Non-pigmented ciliary epithelial cell (primary cell): ENCODE measurements around the gene SHF.
"Not testable (repeated sequence)": the region's sequence is repeated elsewhere in the genome, so short reads cannot be mapped to it uniquely, and the experiment has no call there.

Source experiments
- DNase-seq: peaks from one replicate; pipeline ENCODE4 v3.0.0-alpha.2; 2010; ENCODE audit warnings: low read depth

The SHF gene

DNA sequence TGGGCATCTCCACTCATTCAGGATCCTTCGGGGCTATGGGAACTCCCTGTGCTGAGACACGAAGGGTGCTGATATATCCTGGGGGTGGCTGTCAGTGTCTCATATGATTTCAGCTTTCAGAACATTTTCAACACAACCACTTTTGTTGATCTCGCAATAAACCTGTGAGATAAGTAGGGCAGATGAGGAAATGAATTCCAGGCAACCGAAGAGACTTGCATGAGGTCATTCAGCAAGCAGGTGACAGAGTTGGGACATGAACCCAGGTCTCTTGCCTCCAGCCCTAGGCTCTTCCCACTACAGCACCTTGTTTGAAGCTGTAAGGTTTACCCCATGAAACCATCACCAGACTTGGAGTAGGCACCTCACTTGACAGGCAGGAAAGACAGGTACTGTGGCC is 41.4 kb downstream of the SHF start:
- no peak for DNase-seq

DNA sequence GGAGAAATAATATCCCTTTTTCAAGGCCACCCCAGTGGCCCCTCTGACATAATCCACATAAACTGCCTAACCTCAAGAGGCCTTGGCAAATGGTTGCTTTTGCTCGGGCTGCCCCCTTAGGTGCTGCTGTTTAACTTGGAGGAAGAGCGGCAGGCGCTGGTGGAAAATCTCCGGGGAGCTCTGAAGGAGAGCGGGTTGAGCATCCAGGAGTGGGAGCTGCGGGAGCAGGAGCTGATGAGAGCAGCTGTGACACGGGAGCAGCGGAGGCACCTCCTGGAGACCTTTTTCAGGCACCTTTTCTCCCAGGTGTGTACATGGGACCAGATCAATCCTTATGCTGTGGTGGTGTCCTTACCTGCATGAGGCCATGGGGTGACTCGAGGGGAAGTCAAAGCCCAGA is 43.0 kb downstream of the SHF start:
- DNase-seq, result no peak

DNA sequence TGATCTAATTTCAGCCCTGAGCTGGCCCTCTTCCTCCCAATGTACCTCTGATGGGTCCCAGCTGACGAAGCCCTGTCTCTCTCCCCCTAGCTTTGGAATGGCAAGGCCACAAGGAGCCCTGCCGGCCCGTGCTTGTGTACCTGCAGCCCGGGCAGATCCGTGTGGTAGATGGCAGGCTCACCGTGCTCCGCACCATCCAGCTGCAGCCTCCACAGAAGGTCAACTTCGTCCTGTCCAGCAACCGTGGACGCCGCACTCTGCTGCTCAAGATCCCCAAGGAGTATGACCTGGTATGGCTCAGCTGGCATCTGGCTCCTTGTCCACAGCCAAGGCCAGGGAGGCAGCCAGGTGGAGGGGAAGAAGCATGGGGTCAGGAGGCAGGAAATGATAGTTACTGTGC is 43.8 kb downstream of the SHF start:
- no peak for DNase-seq

DNA sequence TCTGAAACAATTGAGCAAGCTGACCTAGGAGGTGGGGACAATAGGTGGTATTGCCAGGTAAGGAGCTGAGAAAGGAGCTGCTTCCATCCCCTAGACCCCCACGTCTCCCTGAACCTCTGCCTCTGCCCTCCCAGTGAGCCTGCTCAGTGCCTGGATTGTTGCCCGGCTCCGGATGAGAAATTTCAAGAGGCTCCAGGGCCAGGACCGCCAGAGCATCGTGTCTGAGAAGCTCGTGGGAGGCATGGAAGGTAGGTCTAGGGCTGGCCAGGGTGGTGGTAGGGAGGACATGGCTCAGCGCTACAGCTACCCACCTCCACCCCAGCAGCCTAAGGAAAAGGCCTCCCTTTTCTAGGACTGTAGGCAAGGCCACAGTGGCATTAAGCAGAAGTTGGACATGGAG is 44.7 kb downstream of the SHF start:
- DNase-seq, result no peak

DNA sequence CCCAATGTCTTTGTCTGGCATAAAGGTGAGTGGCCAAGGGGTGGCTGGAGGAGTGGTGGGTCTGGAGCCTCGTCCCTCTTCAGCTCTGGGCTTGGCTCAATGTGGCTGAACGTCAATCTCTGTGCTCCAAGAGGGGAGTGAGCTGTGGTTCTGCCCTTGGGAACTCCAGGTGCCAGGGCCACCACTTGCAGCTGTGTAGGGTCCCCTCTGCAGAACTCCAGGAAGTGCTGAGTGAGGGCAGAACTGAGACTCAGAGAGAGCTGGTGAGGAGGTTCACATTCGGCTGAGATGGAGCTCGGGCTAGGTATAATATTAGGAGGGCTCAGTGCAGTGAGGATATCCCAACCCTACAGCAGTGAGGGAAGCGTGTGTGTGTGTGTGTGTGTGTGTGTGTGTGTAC is 46.4 kb downstream of the SHF start:
- DNase-seq, result no peak

DNA sequence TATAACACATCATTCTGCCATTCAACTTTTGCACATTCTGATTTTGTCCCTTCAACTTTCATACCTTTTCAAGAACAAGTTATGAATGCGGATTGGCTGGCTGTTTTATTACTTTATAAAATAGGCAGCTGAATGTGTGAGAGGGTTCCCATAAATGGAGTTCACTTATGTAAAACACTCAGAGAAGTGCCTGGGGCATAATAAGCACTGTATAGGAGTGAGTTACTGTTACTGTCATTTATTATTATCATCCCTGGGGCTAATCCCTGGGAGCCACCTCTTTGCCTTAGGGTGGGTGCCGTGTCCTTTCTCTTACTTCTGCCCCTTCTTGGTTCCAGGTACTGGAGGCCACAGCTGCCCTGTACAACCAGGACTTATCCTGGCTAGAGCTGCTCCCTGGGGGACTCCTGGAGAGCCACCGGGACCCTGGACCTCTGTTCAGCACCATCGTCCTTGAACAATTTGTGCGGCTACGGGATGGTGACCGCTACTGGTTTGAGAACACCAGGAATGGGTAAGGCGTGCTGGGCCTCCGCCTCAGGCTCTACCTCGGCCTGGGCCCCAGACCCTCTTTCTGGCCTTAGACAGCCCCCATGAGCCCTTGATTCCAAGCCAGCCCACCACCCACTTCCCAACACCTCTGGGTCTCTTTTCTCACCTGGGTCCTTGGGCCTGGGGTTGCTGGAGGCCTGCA is 47.1 kb downstream of the SHF start:
- no peak for DNase-seq

DNA sequence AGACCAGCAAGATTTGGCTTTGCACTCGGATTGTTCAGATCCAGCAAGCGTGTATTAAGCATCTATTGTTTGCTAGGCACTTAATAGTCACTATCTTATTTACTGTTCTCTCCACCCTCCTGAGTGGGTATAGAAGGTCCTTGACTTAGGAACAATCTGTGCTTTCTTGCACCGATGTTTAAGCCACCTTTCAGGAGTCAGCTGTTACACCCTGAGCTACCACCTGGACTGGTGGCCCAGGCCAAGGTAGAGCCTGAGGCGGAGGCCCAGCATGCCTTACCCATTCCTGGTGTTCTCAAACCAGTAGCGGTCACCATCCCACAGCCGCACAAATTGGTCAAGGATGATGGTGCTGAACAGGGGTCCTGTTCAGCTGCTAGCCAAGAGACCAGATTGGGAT is 48.0 kb downstream of the SHF start:
- DNase-seq, result no peak

DNA sequence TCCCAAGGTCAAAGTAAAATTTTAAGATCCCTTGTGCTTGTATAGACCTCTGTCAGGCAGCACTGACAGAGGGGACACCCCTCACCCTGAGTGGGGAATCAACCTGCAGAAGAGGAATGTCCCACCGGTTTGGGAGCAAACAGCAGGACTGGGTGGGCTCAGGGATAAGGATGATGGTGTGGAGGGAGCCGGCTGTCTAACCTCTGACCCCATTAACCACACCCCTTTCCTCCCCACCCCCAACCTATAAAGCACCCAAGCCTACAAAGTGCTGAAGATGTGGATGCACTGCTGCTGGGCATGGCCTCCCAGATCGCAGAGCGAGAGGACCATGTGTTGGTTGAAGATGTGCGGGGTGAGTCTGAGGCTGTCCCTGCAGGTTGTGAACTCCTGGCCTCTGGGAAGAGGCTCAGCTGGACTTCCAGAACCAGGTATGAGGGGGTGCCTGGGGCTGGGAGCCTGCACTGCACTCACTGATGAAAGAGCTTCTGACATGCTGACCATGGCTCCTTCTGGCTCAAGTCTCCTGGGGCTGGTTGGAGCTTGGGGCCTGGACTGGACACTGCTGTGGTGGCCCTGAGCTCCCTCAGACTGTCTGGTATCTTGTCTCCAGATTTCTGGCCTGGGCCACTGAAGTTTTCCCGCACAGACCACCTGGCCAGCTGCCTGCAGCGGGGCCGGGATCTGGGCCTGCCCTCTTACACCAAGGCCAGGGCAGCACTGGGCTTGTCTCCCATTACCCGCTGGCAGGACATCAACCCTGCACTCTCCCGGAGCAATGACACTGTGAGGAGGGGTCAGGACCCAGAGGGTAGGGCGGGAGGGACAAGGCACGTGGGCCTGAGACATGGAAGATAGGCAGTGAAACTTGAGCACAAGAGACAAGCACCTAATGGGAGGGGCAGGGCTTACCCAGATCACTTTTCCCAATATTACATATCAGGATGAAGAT is 48.7 kb downstream of the SHF start:
- no peak for DNase-seq

DNA sequence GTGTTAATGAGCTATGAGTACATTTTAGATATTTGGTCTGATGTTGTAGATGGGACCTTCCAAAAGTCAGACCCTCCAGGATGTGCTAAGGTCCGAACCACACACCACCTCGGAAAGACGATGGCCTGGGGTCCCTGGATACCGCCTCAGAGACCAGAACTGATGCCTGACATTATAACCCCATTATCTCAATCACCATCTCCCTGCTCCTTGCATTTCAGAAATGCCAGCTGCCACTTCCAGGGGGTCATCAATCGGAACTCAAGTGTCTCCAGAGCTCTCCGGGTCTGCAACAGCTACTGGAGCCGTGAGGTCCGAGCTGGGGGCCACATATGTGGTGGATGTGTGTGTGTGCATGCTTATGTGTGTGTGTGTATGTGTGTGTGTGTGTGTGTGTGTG is 50.1 kb downstream of the SHF start:
- DNase-seq, result no peak

DNA sequence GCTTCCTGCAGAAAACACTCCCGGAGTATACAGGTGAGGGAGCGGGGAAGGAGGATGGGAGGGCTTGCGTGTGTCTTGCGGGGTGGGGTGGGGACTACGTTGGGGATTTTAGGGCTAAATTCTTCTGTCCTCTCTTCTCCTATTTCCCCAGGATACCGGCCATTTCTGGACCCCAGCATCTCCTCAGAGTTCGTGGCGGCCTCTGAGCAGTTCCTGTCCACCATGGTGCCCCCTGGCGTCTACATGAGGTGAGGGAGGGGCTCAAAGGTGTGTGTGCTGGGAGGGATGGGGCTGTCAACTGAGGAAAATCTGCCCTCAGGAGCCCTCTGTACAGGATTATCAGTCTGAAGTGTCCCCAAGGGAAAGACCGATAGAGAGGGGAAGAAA is 51.4 kb downstream of the SHF start:
- no peak for DNase-seq

DNA sequence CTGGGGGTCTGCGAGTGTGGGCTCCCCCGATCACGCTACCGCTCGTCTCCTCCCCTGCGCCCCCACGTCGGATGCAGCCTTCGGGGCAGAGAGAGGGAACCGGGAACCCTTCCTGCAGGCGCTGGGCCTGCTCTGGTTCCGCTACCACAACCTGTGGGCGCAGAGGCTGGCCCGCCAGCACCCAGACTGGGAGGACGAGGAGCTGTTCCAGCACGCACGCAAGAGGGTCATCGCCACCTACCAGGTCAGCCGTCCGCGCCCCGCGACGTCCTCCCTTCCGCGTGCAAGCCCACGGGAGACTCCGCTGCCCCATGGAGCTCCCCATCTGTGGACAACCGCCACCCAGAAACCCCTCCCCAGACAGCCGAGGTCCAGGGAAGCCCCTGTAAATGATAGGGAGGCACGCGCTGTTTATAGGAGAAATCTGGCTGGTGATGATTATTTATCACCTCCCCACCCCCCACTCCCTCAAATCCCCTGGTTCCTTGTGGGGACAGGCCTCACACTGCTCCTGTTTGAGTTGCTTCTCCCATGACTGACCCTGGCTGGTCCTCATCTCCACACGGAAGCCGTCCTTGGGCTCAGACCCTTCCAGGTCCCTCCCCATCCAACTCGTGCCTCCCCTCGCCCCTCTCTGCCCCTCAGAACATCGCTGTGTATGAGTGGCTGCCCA is 51.9 kb downstream of the SHF start:
- DNase-seq, result not testable (repeated sequence)

DNA sequence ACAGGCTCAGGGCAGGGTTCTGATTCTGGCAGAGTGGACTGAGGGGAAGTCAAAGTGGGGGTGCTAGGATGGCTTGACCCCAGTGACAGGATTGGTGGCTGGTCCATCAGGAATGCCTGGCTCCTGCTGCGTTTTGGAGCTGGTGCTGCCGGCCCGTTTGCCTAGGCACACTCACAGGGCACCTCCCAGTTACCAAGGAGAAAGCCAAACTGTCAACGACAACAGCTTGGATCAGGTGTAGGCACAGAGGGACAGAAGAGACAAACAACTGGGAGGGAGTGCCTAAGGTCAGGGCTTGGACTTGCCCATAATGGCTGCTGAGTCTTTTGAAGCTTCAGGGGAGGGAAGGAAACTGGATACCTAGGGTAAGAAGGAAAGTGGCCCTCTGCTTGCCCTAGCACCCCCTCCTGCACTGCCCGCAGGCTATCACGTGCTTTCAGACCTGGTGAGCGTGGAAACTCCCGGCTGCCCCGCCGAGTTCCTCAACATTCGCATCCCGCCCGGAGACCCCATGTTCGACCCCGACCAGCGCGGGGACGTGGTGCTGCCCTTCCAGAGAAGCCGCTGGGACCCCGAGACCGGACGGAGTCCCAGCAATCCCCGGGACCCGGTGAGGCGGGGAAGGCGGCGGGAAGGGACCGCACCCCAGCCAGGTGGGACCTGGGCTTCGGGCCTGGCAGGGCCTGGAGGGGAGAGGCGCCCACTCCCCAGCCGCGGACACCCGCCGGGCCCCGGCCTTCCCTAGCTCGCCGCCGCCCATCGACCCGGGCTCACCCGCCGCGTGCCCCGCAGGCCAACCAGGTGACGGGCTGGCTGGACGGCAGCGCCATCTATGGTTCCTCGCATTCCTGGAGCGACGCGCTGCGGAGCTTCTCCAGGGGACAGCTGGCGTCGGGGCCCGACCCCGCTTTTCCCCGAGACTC is 52.8 kb downstream of the SHF start:
- DNase-seq, result no peak

DNA sequence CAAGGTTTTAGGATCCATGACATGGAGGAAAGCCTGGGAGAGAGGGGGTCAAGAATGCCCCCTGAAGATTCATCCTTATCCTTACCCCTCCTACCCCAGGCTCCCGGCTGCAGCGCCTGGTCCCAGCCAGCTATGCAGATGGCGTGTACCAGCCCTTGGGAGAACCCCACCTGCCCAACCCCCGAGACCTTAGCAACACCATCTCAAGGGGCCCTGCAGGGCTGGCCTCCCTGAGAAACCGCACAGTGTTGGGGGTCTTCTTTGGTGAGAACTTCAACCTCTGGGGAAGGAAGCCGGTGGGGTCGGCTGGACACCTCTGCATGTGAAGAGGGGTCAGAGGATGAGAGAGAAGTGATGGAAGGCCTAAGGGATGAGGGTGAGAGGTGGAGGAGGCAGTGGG is 53.7 kb downstream of the SHF start:
- no peak for DNase-seq

DNA sequence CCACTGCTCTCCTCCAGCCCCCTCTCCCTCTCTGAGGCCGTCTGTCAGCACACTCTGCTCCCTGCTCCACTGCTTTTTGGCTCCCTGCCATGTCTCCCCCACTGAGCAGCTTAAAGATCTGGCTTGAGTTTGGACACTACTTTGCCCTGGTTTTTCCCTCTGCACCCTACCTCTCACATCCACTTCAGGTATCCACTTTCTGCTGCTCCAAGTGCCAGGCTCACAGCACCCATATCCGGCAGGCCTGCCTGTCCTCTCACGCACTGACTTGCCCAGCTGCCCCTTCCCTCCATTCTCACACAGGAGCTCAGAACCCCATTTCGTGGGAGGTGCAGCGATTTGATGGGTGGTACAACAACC is 54.2 kb downstream of the SHF start:
- DNase-seq, result no peak

DNA sequence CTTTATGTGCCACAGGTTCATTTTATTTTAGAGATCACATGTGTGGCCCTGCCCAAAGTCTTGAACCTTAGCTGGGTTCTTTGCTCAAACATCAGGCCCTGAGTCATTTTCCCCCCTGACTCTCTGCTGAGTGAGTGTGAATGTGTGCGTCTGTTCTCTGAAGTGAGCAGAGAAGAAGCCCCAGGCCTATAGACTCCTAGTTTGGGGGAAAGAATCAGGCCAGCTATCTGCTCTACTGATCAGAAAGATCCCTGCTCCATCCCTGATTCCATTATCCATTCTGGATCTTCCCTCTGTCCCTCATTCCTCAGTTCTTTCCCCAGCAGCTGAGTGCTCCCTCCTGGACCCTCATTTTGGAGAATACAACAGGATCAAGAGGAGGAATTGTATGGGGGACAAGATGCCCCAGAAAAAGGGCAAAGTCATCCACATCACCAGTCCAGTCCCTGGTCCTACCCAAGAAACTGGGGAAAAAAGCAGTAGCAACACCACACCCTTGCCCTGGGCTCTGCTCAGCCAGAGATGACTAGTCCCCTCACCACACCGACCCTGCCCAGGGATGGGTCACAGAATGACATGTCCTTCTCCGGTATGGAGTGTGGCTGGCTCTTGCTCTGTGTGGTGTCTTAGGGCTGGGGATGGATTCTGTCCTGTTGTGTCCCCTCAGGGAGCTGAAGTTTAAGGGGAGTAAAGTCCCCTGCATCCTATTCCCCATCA is 54.8 kb downstream of the SHF start:
- DNase-seq, result no peak

DNA sequence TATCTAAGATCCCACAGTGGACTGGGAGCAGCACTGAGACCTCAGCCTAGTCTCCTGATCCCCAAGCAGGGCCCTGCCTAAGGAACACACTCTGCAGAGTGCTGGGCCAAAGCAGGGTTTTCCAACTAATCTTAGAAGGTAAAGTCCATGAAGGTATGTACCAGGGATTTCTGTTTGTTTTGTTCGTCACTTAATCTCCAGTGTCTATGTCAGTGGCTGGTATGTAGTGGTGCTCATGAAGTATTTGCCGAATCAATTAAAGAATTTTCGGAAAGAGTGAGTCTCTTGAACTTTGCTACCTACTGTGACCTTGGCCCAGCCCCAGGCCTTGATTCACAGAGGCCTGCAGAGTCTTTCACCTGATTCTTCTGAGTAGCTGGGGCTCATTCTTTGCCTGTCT is 56.3 kb downstream of the SHF start:
- DNase-seq, result no peak

DNA sequence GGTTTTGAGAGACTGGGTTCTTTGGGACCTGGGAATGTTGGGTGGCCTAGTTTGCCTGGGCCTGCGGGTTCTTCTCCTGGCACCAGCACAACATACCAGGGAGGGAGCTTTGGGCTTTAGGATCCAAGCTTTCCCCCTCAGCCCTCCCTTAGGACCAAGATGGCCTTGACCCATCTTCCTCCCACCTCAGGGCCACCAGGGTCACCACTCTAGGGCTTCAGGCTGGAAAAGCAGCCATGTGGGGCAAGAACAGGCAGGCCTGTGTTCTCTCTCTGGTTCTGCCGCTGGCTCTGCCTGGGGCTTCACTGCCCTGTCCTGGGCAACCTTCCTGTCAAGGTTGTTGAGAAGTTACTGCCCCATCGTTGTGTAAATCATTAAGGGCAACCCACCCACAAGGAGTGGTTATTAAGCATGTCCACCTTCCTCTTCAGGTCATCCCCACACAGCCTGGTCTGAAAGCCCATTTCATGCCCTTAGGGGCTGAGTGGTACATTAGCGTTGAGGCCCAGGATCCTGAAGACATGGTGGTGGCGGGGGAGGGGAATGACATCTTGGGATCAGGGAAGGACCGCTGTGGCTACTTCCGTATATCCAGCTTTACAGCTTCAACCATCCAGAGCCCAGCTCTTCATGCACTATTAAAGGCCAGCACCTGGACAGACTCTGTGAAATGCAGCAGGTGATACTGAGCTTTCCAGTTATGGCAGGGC is 57.3 kb downstream of the SHF start:
- DNase-seq, result no peak

DNA sequence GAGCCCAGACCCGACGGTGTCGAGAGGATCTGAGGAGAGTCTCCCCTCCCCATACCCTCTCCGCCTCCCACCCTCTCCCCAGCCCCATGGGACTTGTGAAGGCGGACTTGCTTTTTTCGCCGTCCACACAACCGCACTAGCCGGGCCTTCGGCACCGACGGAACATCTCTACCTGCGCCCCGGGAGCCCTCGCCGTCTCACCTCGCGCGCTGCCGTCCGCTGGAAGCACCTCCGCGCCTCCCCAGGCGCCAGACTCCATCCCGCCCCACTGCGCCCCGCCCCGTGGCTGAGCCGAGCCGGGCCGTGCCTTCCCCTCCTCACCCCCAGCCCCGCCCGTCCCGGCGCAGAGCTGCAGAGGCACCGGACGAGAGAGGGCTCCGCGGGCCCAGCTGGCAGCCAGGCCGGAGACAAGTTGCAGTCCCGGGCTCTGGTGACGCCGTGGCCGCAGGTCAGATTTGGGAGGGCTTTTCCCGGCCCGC is 58.1 kb downstream of the SHF start, which contains the start of the genes DUOX1 and DUOXA1:
Gene DUOX1, plus strand, starts transcription at position 344 of the 479 bp plus-strand sequence. CDS start 1,973 bp downstream, outside the sequence.
Gene DUOXA1, minus strand, starts transcription at position 229 of the 479 bp plus-strand sequence. CDS start 6,865 bp downstream, outside the sequence.
- no peak for DNase-seq

DNA sequence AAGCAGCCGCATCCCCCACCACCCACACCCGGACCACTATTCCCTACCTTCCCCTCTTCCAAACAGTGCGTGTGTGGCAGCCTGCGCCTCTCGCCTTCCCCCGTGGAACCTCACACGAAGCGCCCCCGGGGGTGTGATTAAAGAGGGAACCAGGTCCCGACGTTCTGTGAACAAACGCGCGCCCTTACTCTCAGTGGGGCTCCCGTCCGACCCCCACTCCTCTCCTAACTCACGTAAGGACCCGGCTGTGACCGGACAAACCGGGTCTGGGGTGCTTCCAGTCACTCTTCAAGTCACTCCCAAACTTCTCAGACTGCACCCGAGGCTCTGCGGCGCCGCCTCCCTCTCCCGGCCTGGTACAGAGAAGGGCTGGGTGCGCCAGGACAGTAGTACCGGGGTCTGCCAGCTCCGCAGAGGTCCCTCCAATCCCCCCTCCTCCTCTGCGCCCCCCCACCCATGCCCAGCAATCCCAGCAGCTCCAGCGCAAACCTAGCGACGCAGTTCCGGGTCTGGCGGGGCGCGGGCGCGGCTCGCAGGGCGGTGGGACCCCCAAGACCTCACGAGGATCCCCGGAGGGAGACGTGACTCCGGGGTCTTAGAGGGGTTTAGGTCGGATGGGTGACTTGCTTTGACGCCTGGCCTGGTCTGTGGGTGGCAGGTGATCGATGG is 58.7 kb downstream of the SHF start:
- no peak for DNase-seq
